HepG2 (cell line): ENCODE data around the gene HEPH. TPM values are rescaled to one million over a fixed set of nuclear protein-coding genes. Genes with fewer than 3 reads are reported as not detected.

Experiments
- ATAC-seq: fragments of 200-7000 bp; cut with Tn5 transposase; 3 replicates; pipeline ENCODE4 v1.9.1; 2020; ENCODE audit warnings: mild to moderate bottlenecking, moderate library complexity
- BruUV-seq: library from RNA; stranded (reverse); fragments of 400-500 nt; replicated peaks from 2 replicates; lab custom pipeline; 2021; lab: Mats Ljungman, UMichigan
- CTCF ChIA-PET: fragments of 300-600 bp; formaldehyde crosslinking; extraction: SDS; loops from one replicate; lab custom pipeline; 2021; ENCODE audit warnings: low total read pairs, inconsistent platforms, low intra/inter-chr PET ratio; lab: Yijun Ruan, JAX
- POLR2A ChIA-PET: fragments of 350-600 bp; sonication (Branson Sonifier 250); formaldehyde crosslinking; loops from one replicate; lab custom pipeline; 2020; ENCODE audit warnings: antibody characterized with exemption, inconsistent platforms; lab: Yijun Ruan, JAX
- DNase-seq: peaks from one replicate; pipeline ENCODE4 v3.0.0-alpha.2; 2015; ENCODE audit warnings: low spot score
- FAIRE-seq: peaks from 3 replicates; lab custom pipeline; 2011; peaks lifted over from hg19 to GRCh38; lab: Jason Lieb, UNC
- H2AFZ ChIP-seq: one replicate; pipeline ENCODE4 v1.6.1; 2011; ENCODE audit warnings: low read length, inconsistent platforms
- H3K27ac ChIP-seq: fragments of 300-600 bp; 3 replicates; pipeline ENCODE4 v1.8.0; 2011; ENCODE audit warnings: mixed run types, mild to moderate bottlenecking, mixed read lengths, low read length, inconsistent platforms; ENCODE audit not compliant: insufficient read depth; ENCODE audit errors: extremely low read length
- H3K27me3 ChIP-seq, 2 experiments: fragments of 200-600 bp in 1 of 2; 2 replicates in 1 of 2; 3 replicates in 1 of 2; pipeline versions ENCODE4 v1.6.0 to v1.8.0; 2011; ENCODE audit warnings: low read length in 2 of 2, mild to moderate bottlenecking in 2 of 2, moderate library complexity in 2 of 2, inconsistent platforms in 1 of 2; ENCODE audit not compliant: insufficient read depth in 2 of 2, control insufficient read depth in 1 of 2
- H3K36me3 ChIP-seq, 2 experiments: fragments of 200-600 bp in 1 of 2; replicated peaks in 1 of 2; 2 replicates in 1 of 2; 3 replicates in 1 of 2; pipeline versions ENCODE4 v1.5.1 to v1.8.0; 2011; ENCODE audit warnings: low read length in 2 of 2, inconsistent platforms in 1 of 2; ENCODE audit not compliant: insufficient read depth in 2 of 2, control insufficient read depth in 1 of 2
- H3K4me1 ChIP-seq: 2 replicates; pipeline ENCODE4 v1.5.1; 2012; ENCODE audit warnings: low read length, inconsistent platforms; ENCODE audit not compliant: insufficient read depth
- H3K4me2 ChIP-seq: 2 replicates; pipeline ENCODE4 v1.6.0; 2011; ENCODE audit warnings: low read depth, low read length, inconsistent platforms
- H3K4me3 ChIP-seq, 3 experiments: fragments of 200-600 bp in 1 of 3; sonication (generic), shearing (Covaris generic) in 1 of 3; replicated peaks in 1 of 3; 2 replicates each; pipeline ENCODE4 v1.5.1; 2011 to 2016; ENCODE audit warnings: low read length in 3 of 3, inconsistent platforms in 2 of 3, low read depth in 2 of 3, mild to moderate bottlenecking in 2 of 3, control low read depth in 1 of 3, mixed read lengths in 1 of 3; ENCODE audit not compliant: insufficient read depth in 1 of 3
- H3K79me2 ChIP-seq: one replicate; pipeline ENCODE4 v1.6.1; 2011; ENCODE audit warnings: low read length, inconsistent platforms; ENCODE audit not compliant: insufficient read depth
- H3K9ac ChIP-seq: 2 replicates; pipeline ENCODE4 v1.6.0; 2011; ENCODE audit warnings: mild to moderate bottlenecking, low read depth, low read length, inconsistent platforms; ENCODE audit not compliant: insufficient read depth
- H3K9me3 ChIP-seq: 2 replicates; pipeline ENCODE4 v1.5.1; 2012; ENCODE audit warnings: mild to moderate bottlenecking, low read length
- H4K20me1 ChIP-seq: 2 replicates; pipeline ENCODE4 v1.6.0; 2011; ENCODE audit warnings: inconsistent platforms, mild to moderate bottlenecking, low read length, moderate library complexity; ENCODE audit not compliant: insufficient read depth
- GLI4 ChIP-seq: sonication (generic); formaldehyde crosslinking; IDR thresholded peaks from 2 replicates; pipeline ENCODE4 v1.5.1; 2020; ENCODE audit warnings: missing genetic modification reagents, mild to moderate bottlenecking, moderate library complexity, borderline replicate concordance
- IKZF1 ChIP-seq: fragments of 450-650 bp; IDR thresholded peaks from 2 replicates; pipeline ENCODE4 v1.7.1; 2016
- LCORL ChIP-seq, 2 experiments: fragments of 450-650 bp in 1 of 2; sonication (generic) in 1 of 2; formaldehyde crosslinking in 1 of 2; IDR thresholded peaks; 2 replicates each; pipeline versions ENCODE4 v1.5.0 to v1.6.1; 2017 to 2020; ENCODE audit warnings: antibody characterized with exemption in 1 of 2, missing genetic modification reagents in 1 of 2
- MAFF ChIP-seq: IDR thresholded peaks from 2 replicates; pipeline ENCODE4 v1.6.1; 2011; ENCODE audit warnings: low read depth, low read length, improper control_type of control experiment
- MAFK ChIP-seq, 2 experiments: IDR thresholded peaks in 1 of 2; conservative IDR thresholded peaks in 1 of 2; 2 replicates each; pipeline ENCODE4 v1.6.1; 2011; ENCODE audit warnings: improper control_type of control experiment in 2 of 2, low read length in 2 of 2
- NONO ChIP-seq, 2 experiments: fragments of 450-650 bp in 1 of 2; sonication (generic) in 1 of 2; formaldehyde crosslinking in 1 of 2; IDR thresholded peaks in 1 of 2; conservative IDR thresholded peaks in 1 of 2; 2 replicates each; pipeline versions ENCODE4 v1.6.1 to v1.8.0; 2017 to 2022; ENCODE audit warnings: mild to moderate bottlenecking in 1 of 2, missing genetic modification reagents in 1 of 2, moderate library complexity in 1 of 2
- SMAD3 ChIP-seq: sonication (generic); formaldehyde crosslinking; IDR thresholded peaks from 2 replicates; pipeline ENCODE4 v1.4.0; 2020; ENCODE audit warnings: missing genetic modification reagents
- ZBTB21 ChIP-seq: sonication (generic); formaldehyde crosslinking; IDR thresholded peaks from 2 replicates; pipeline ENCODE4 v1.4.0; 2020; ENCODE audit warnings: missing genetic modification reagents
- ZFP82 ChIP-seq: sonication (generic); formaldehyde crosslinking; IDR thresholded peaks from 2 replicates; pipeline ENCODE4 v1.5.1; 2020; ENCODE audit warnings: mild to moderate bottlenecking, missing genetic modification reagents, borderline replicate concordance
- ZNF367 ChIP-seq: sonication (generic); formaldehyde crosslinking; IDR thresholded peaks from 2 replicates; pipeline ENCODE4 v1.4.0; 2020; ENCODE audit warnings: missing genetic modification reagents, borderline replicate concordance
- ZNF460 ChIP-seq: sonication (generic); formaldehyde crosslinking; IDR thresholded peaks from 2 replicates; pipeline ENCODE4 v1.5.1; 2020; ENCODE audit warnings: missing genetic modification reagents, mild to moderate bottlenecking, borderline replicate concordance
- ZNF543 ChIP-seq: sonication (generic); formaldehyde crosslinking; IDR thresholded peaks from 2 replicates; pipeline ENCODE4 v1.4.0; 2020; ENCODE audit warnings: mild to moderate bottlenecking, missing genetic modification reagents
- ZNF547 ChIP-seq: sonication (generic); formaldehyde crosslinking; IDR thresholded peaks from 2 replicates; pipeline ENCODE4 v1.5.1; 2020; ENCODE audit warnings: mild to moderate bottlenecking, missing genetic modification reagents
- ZNF709 ChIP-seq: sonication (generic); formaldehyde crosslinking; IDR thresholded peaks from 2 replicates; pipeline ENCODE4 v1.5.0; 2020; ENCODE audit warnings: mild to moderate bottlenecking, missing genetic modification reagents
- ZNF883 ChIP-seq: sonication (generic); formaldehyde crosslinking; IDR thresholded peaks from 2 replicates; pipeline ENCODE4 v1.5.1; 2020; ENCODE audit warnings: mild to moderate bottlenecking, missing genetic modification reagents; ENCODE audit errors: not compliant biosample characterization
- in situ Hi-C: cut with HindIII; loops from 2 replicates; pipeline ENCODE4 v1.10.0; 2017; ENCODE audit warnings: low pct_unique_long_range_greater_than_20kb; ENCODE audit not compliant: extremely low pct_ligation_motif_present
- intact Hi-C: fragments of 100-400 bp; cut with micrococcal nuclease; formaldehyde crosslinking; loops from one replicate; pipeline ENCODE4 v1.10.0; 2022; ENCODE audit not compliant: unreplicated experiment
- polyA plus RNA-seq, 8 experiments: library from polyadenylated mRNA; depleted of rRNA in 3 of 8; stranded (reverse) in 7 of 8; unstranded in 1 of 8; fragments of >200 nt; fragmentation: Illumina TruSeq in 4 of 8; extraction: Trizol in 4 of 8; gene quantifications; 2 replicates each; pipeline versions ENCODE4 v1.2.1 to v1.2.3, GENCODE V29; 2011 to 2016; ENCODE audit warnings: low read depth in 4 of 8, missing spikeins in 1 of 8, mixed read lengths in 1 of 8; ENCODE audit not compliant: insufficient read depth in 1 of 8
- total RNA-seq, 5 experiments: library from RNA; depleted of rRNA; stranded (reverse); fragments of >200 nt; fragmentation: Illumina TruSeq; extraction: Trizol; gene quantifications; 2 replicates each; pipeline ENCODE4 v1.2.3, GENCODE V29; 2016; ENCODE audit warnings: low read depth in 1 of 5

Gene HEPH
- total and polyA plus RNA-seq, 2 of the 13 experiments (the other 11 are each of a cell fraction or from before 2014, with no cell fraction given), result not detected

- TF ChIP-seq ZNF709 (CRISPR knock-in tag) (no peak), NONO (IDR thresholded peaks at IDR 0.05) (no peak), NONO (CRISPR knock-in tag; conservative IDR thresholded peaks at IDR 0.05) (no peak), ZNF543 (CRISPR knock-in tag) (no peak), ZNF547 (CRISPR knock-in tag) (no peak), ZBTB21 (no peak), ZFP82 (CRISPR knock-in tag) (no peak), SMAD3 (no peak)
Observed at GRCh38 chrX:66255359-66255967, 91.4 kb downstream of the HEPH start (continued).

GRCh38 chrX:66262807-66263206 is 98.8 kb downstream of the HEPH start:
- Histone ChIP-seq H3K79me2 (no peaks in the 10 kb centered on the region), H3K27me3 (no peaks in the 10 kb centered on the region), H3K27ac (no peak overlapping the region), H3K9ac (no peak overlapping the region), H3K9me3 (peaks cover 44% of the 10 kb centered on the region)
- POLR2A ChIA-PET, result no interaction called here
- no peak for FAIRE-seq
- BruUV-seq, result no TSS peak
- peak; percentile 72 to 90 for TF ChIP-seq MAFK (conservative IDR thresholded peaks at IDR 0.05 in 1 of 2, IDR thresholded peaks at IDR 0.05 in 1 of 2; ENCODE audit: low read length in 2 of 2)
- no peak for TF ChIP-seq ZNF460 (CRISPR knock-in tag)
- no peak for TF ChIP-seq IKZF1
- no peak for TF ChIP-seq LCORL (IDR thresholded peaks at IDR 0.05)
- no peak for TF ChIP-seq LCORL (CRISPR knock-in tag; IDR thresholded peaks at IDR 0.05)
- TF ChIP-seq ZNF883 (CRISPR knock-in tag), result no peak
- TF ChIP-seq GLI4 (CRISPR knock-in tag), result no peak
- TF ChIP-seq ZNF367 (CRISPR knock-in tag), result no peak
- TF ChIP-seq MAFF, result peak; percentile 86
- TF ChIP-seq, all 625 proteins: peak for 2
- intact Hi-C loops (no loop called here), in situ Hi-C loops (no loop called here)
- ATAC-seq (no peak), DNase-seq (no peak)
- no peak overlapping the region for H3K4me2 ChIP-seq
- no peaks in the 10 kb centered on the region for H4K20me1 ChIP-seq
- no peaks in the 10 kb centered on the region for H3K4me1 ChIP-seq
- H2AFZ ChIP-seq, result no peak overlapping the region
- H3K4me3 ChIP-seq, result no peak overlapping the region
- no peaks in the 10 kb centered on the region for H3K36me3 ChIP-seq
- CTCF ChIA-PET, result no interaction called here

Other genes starting within 250 kb of the HEPH start
- not detected in 2 replicates for gene VSIG4, start 124.2 kb upstream of the HEPH start, total RNA-seq (2016; rRNA removed; fragmentation: Illumina TruSeq; extraction: Trizol)
- gene VSIG4, start 124.2 kb upstream of the HEPH start, polyA plus RNA-seq (2011; rRNA removed), result not detected in 2 replicates